Neural cell (in vitro differentiated cells): ENCODE data around the gene DUS2. TPM values are rescaled to one million over a fixed set of nuclear protein-coding genes. Genes with fewer than 3 reads are reported as not detected.

Experiments
- H2AFZ ChIP-seq: fragments of 200-600, 300-800 bp; sonication (generic), shearing (Covaris generic); 2 replicates; pipeline ENCODE4 v1.6.0; 2014; ENCODE audit warnings: low read depth, mild to moderate bottlenecking, antibody characterized with exemption, low read length, moderate library complexity
- H3F3A ChIP-seq: fragments of 200-600 bp; shearing (Covaris generic); 2 replicates; pipeline ENCODE4 v1.6.1; 2016; ENCODE audit warnings: mild to moderate bottlenecking, moderate library complexity, mixed read lengths, antibody characterized with exemption, low read length; ENCODE audit not compliant: insufficient read depth, poor library complexity, severe bottlenecking
- H3K27ac ChIP-seq: fragments of 200-600, 300-800 bp; sonication (generic), shearing (Covaris generic); 2 replicates; pipeline ENCODE4 v1.5.1; 2014; ENCODE audit warnings: mild to moderate bottlenecking, low read length, moderate library complexity
- H3K27me3 ChIP-seq: fragments of 300-800, 200-600 bp; sonication (generic), shearing (Covaris generic); 2 replicates; pipeline ENCODE4 v1.6.0; 2014; ENCODE audit warnings: mild to moderate bottlenecking, low read depth, low read length, moderate library complexity; ENCODE audit not compliant: insufficient read depth
- H3K36me3 ChIP-seq: fragments of 300-800, 200-600 bp; sonication (generic), shearing (Covaris generic); 2 replicates; pipeline ENCODE4 v1.5.1; 2014; ENCODE audit warnings: mild to moderate bottlenecking, antibody characterized with exemption, low read length, moderate library complexity; ENCODE audit not compliant: insufficient read depth
- H3K4me2 ChIP-seq: fragments of 300-800, 200-600 bp; sonication (generic), shearing (Covaris generic); 2 replicates; pipeline ENCODE4 v1.6.0; 2014; ENCODE audit warnings: mild to moderate bottlenecking, low read length
- H3K4me3 ChIP-seq: fragments of 300-800, 200-600 bp; sonication (generic), shearing (Covaris generic); 2 replicates; pipeline ENCODE4 v1.5.1; 2014; ENCODE audit warnings: mild to moderate bottlenecking, low read length, moderate library complexity
- H3K79me2 ChIP-seq: fragments of 200-600 bp; shearing (Covaris generic); replicated peaks from 2 replicates; pipeline ENCODE4 v1.6.0; 2014; ENCODE audit warnings: mild to moderate bottlenecking, low read length, moderate library complexity; ENCODE audit not compliant: insufficient read depth
- H3K9ac ChIP-seq: fragments of 300-800, 200-600 bp; sonication (generic), shearing (Covaris generic); 2 replicates; pipeline ENCODE4 v1.6.1; 2016; ENCODE audit warnings: mild to moderate bottlenecking, low read length, mixed read lengths
- H3K9me2 ChIP-seq: fragments of 200-600 bp; shearing (Covaris generic); 2 replicates; pipeline ENCODE4 v1.6.1; 2016; ENCODE audit warnings: mild to moderate bottlenecking, low read length, mixed read lengths; ENCODE audit not compliant: insufficient read depth
- H3K9me3 ChIP-seq: fragments of 200-600, 300-800 bp; sonication (generic), shearing (Covaris generic); 2 replicates; pipeline ENCODE4 v1.6.1; 2016; ENCODE audit warnings: mild to moderate bottlenecking, mixed run types, low read length, moderate library complexity, mixed read lengths
- H4K20me1 ChIP-seq: fragments of 200-600 bp; shearing (Covaris generic); 2 replicates; pipeline ENCODE4 v1.6.1; 2016; ENCODE audit warnings: mild to moderate bottlenecking, mixed run types; ENCODE audit not compliant: insufficient read depth
- EP300 ChIP-seq: fragments of 450-650 bp; conservative IDR thresholded peaks from 2 replicates; pipeline ENCODE4 v1.6.1; 2014; ENCODE audit warnings: antibody characterized with exemption, mild to moderate bottlenecking, moderate library complexity; ENCODE audit not compliant: poor library complexity, severe bottlenecking
- EZH2 ChIP-seq: fragments of 200-600, 300-800 bp; shearing (Covaris generic), sonication (generic); IDR thresholded peaks from 2 replicates; pipeline ENCODE4 v1.6.1; 2014; ENCODE audit warnings: antibody characterized with exemption, low read length, borderline replicate concordance, mild to moderate bottlenecking; ENCODE audit not compliant: insufficient read depth, poor library complexity, severe bottlenecking
- MXI1 ChIP-seq: fragments of 450-650 bp; conservative IDR thresholded peaks from 2 replicates; pipeline ENCODE4 v1.6.1; 2014; ENCODE audit warnings: antibody characterized with exemption, mild to moderate bottlenecking; ENCODE audit not compliant: poor library complexity, severe bottlenecking
- POLR2AphosphoS5 ChIP-seq: IDR thresholded peaks from 2 replicates; pipeline ENCODE4 v1.6.1; 2012
- RAD21 ChIP-seq: fragments of 450-650 bp; conservative IDR thresholded peaks from 2 replicates; pipeline ENCODE4 v1.6.1; 2014; ENCODE audit warnings: antibody characterized with exemption, mild to moderate bottlenecking, moderate library complexity
- SMC3 ChIP-seq: fragments of 450-650 bp; conservative IDR thresholded peaks from 2 replicates; pipeline ENCODE4 v1.6.1; 2014; ENCODE audit warnings: antibody characterized with exemption, mild to moderate bottlenecking, moderate library complexity; ENCODE audit not compliant: poor library complexity
- TAF1 ChIP-seq: IDR thresholded peaks from 2 replicates; pipeline ENCODE4 v1.6.1; 2012; ENCODE audit warnings: low read depth
- polyA plus RNA-seq: library from polyadenylated mRNA; depleted of rRNA; stranded (reverse); fragments of >200 nt; gene quantifications from 2 replicates; pipeline ENCODE4 v1.2.3, GENCODE V29; 2014
- TF ChIP-seq, protein P1 (sequence below): fragments of 450-650 bp; IDR thresholded peaks from 2 replicates; pipeline ENCODE4 v1.5.1; 2014; ENCODE audit warnings: antibody characterized with exemption, mild to moderate bottlenecking, moderate library complexity; ENCODE audit not compliant: poor library complexity, severe bottlenecking
- TF ChIP-seq, protein P2 (sequence below): IDR thresholded peaks from 2 replicates; pipeline ENCODE4 v1.6.1; 2012; ENCODE audit warnings: borderline replicate concordance

Gene DUS2
- polyA plus RNA-seq, 1 donor from 2014 or later, result 22.4 TPM

DNA sequence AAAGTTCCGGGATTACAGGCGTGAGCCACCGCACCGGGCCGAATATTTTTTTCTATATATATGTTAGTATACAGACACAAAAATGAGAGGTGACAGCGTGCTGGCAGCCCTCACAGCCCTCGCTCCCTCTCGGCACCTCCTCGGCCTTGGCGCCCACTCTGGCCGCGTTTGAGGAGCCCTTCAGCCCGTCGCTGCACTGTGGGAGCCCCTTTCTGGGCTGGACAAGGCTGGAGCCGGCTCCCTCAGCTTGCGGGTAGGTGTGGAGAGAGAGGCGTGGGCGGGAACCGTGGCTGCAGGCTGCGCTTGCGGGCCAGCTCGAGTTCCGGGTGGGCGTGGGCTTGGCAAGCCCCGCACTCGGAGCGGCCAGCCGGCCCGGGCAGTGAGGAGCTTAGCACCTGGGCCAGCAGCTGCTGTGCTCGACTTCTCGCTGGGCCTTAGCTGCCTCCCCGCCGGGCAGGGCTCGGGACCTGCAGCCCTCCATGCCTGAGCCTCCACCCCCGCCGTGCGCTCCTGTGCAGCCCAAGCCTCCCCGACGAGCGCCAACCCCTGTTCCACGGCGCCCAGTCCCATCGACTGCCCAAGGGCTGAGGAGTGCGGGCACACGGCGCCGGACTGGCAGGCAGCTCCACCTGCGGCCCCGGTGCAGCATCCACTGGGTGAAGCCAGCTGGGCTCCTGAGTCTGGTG lies 40.9 kb upstream of the DUS2 start:
- no peak for TF ChIP-seq MXI1
- H3K9ac ChIP-seq, result no peak overlapping the region
- H2AFZ ChIP-seq, result no peak overlapping the region
- no peaks in the 10 kb centered on the region for H3K9me3 ChIP-seq
- no peak overlapping the region for H3K4me2 ChIP-seq
- no peaks in the 10 kb centered on the region for H3K27me3 ChIP-seq
- H3K36me3 ChIP-seq, result no peaks in the 10 kb centered on the region
- H3F3A ChIP-seq, result no peaks in the 10 kb centered on the region
- no peak overlapping the region for H3K4me3 ChIP-seq
- no peaks in the 10 kb centered on the region for H3K9me2 ChIP-seq
- H4K20me1 ChIP-seq, result no peaks in the 10 kb centered on the region
- no peak overlapping the region for H3K27ac ChIP-seq
- no peaks in the 10 kb centered on the region for H3K79me2 ChIP-seq

DNA sequence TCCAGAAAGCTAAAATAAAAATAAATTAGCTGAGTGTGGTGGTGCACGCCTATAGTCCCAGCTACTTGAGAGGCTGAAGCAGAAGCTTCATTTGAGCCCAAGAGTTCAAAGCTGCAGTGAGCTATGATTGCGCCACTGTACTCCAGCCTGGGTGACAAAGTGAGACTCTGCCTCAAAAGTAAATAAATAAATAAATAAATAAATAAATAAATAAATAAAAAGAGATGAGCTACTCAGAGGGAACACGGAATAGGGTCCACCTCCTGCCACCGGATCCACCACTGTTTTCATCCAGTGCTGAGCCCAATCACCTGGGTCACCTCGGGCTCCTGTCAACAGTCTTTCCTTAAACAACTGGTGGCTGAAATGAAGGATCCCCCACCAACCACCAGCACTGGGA lies 36.1 kb upstream of the DUS2 start:
- Histone ChIP-seq H3K36me3 (no peaks in the 10 kb centered on the region), H3K9me3 (no peaks in the 10 kb centered on the region), H3F3A (no peaks in the 10 kb centered on the region), H2AFZ (no peak overlapping the region), H3K9ac (no peak overlapping the region), H3K79me2 (no peaks in the 10 kb centered on the region), H3K27me3 (no peaks in the 10 kb centered on the region), H3K27ac (no peak overlapping the region), H3K4me3 (no peak overlapping the region), H4K20me1 (no peaks in the 10 kb centered on the region), H3K4me2 (no peak overlapping the region), H3K9me2 (no peaks in the 10 kb centered on the region)
- TF ChIP-seq TAF1 (no peak), MXI1 (no peak), RAD21 (no peak), EZH2 (no peak), EP300 (no peak), POLR2AphosphoS5 (no peak), SMC3 (no peak)
- TF ChIP-seq, protein P1, sequence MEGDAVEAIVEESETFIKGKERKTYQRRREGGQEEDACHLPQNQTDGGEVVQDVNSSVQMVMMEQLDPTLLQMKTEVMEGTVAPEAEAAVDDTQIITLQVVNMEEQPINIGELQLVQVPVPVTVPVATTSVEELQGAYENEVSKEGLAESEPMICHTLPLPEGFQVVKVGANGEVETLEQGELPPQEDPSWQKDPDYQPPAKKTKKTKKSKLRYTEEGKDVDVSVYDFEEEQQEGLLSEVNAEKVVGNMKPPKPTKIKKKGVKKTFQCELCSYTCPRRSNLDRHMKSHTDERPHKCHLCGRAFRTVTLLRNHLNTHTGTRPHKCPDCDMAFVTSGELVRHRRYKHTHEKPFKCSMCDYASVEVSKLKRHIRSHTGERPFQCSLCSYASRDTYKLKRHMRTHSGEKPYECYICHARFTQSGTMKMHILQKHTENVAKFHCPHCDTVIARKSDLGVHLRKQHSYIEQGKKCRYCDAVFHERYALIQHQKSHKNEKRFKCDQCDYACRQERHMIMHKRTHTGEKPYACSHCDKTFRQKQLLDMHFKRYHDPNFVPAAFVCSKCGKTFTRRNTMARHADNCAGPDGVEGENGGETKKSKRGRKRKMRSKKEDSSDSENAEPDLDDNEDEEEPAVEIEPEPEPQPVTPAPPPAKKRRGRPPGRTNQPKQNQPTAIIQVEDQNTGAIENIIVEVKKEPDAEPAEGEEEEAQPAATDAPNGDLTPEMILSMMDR, result no peak
- TF ChIP-seq, protein P2, sequence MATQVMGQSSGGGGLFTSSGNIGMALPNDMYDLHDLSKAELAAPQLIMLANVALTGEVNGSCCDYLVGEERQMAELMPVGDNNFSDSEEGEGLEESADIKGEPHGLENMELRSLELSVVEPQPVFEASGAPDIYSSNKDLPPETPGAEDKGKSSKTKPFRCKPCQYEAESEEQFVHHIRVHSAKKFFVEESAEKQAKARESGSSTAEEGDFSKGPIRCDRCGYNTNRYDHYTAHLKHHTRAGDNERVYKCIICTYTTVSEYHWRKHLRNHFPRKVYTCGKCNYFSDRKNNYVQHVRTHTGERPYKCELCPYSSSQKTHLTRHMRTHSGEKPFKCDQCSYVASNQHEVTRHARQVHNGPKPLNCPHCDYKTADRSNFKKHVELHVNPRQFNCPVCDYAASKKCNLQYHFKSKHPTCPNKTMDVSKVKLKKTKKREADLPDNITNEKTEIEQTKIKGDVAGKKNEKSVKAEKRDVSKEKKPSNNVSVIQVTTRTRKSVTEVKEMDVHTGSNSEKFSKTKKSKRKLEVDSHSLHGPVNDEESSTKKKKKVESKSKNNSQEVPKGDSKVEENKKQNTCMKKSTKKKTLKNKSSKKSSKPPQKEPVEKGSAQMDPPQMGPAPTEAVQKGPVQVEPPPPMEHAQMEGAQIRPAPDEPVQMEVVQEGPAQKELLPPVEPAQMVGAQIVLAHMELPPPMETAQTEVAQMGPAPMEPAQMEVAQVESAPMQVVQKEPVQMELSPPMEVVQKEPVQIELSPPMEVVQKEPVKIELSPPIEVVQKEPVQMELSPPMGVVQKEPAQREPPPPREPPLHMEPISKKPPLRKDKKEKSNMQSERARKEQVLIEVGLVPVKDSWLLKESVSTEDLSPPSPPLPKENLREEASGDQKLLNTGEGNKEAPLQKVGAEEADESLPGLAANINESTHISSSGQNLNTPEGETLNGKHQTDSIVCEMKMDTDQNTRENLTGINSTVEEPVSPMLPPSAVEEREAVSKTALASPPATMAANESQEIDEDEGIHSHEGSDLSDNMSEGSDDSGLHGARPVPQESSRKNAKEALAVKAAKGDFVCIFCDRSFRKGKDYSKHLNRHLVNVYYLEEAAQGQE, result no peak
